Left lobe of liver (tissue), 1 donor: ENCODE measurements around the gene BEST4. TPM values are rescaled to one million over a fixed set of nuclear protein-coding genes. Genes with fewer than 3 reads are reported as not detected.

Source experiments
- total RNA-seq: library from RNA; stranded (reverse); gene quantifications from one replicate; pipeline ENCODE4 v1.2.1, GENCODE V29; 2021
- donor health status: DM: no; HTN: yes; CAD: no.

The BEST4 gene
- total RNA-seq, 1 donor from 2014 or later = 0.10 TPM

Other genes with a start within 250 kb of the BEST4 start
- 27.5 TPM for gene TMEM53, start 113.7 kb downstream of the BEST4 start, total RNA-seq
- gene ARMH1, start 113.5 kb downstream of the BEST4 start, total RNA-seq = 14.7 TPM
- not detected for gene RNU5D-1, start 57.0 kb downstream of the BEST4 start, total RNA-seq
- gene KIF2C, start 48.3 kb downstream of the BEST4 start, total RNA-seq = 0.73 TPM
- gene RPS8, start 12.6 kb downstream of the BEST4 start, total RNA-seq = 471 TPM
- gene PLK3, start 12.2 kb upstream of the BEST4 start, total RNA-seq = 2.3 TPM
- 0.55 TPM for gene DYNLT4, start 19.2 kb upstream of the BEST4 start, total RNA-seq
- 7.8 TPM for gene BTBD19, start 20.4 kb upstream of the BEST4 start, total RNA-seq
- 0.45 TPM for gene PTCH2, start 55.1 kb upstream of the BEST4 start, total RNA-seq
- gene EIF2B3, start 198.4 kb upstream of the BEST4 start, total RNA-seq = 15.3 TPM
- 33.9 TPM for gene HECTD3, start 223.2 kb upstream of the BEST4 start, total RNA-seq
- gene UROD, start 224.1 kb upstream of the BEST4 start, total RNA-seq = 76.5 TPM